NCI-H526 (cell line): ENCODE data around the gene QSOX1.

ENCODE experiments used
- DNase-seq, 2 experiments: peaks; one replicate each; lab custom pipeline; 2025; lab: John Stamatoyannopoulos, UW

The QSOX1 gene

GRCh38 chr1:180252638-180253536 lies 98.2 kb downstream of the QSOX1 start:
- DNase-seq = peak; percentile 74 to 94
